CD4-positive, alpha-beta T cell (primary cell): ENCODE data around the gene NCKIPSD. TPM values are rescaled to one million over a fixed set of nuclear protein-coding genes. Genes with fewer than 3 reads are reported as not detected.

ENCODE experiments used
- ATAC-seq: fragments of 200-7000 bp; cut with Tn5 transposase; one replicate; pipeline ENCODE4 v1.10.0; 2022; ENCODE audit warnings: mild to moderate bottlenecking; ENCODE audit not compliant: poor library complexity
- CTCF ChIA-PET: fragments of 350-600 bp; sonication (Branson Sonifier 250); formaldehyde crosslinking; loops from one replicate; lab custom pipeline; 2021; ENCODE audit warnings: antibody characterized with exemption, inconsistent platforms; lab: Charles Lee
- POLR2A ChIA-PET: fragments of 350-600 bp; sonication (Branson Sonifier 250); formaldehyde crosslinking; loops from one replicate; lab custom pipeline; 2021; ENCODE audit warnings: antibody characterized with exemption, inconsistent platforms; lab: Charles Lee
- DNase-seq, 14 experiments: peaks; one replicate each; pipeline ENCODE4 v3.0.0-alpha.2; 2013 to 2020; ENCODE audit warnings: mixed read lengths in 2 of 14
- H3K27ac ChIP-seq, 2 donors: one replicate each; pipeline versions ENCODE4 v1.5.1 to v1.7.0; 2013; ENCODE audit warnings: low read length in 2 of 2, low read depth in 1 of 2, mild to moderate bottlenecking in 1 of 2
- H3K27me3 ChIP-seq, 2 experiments: 1 replicate in 1 of 2; 2 replicates in 1 of 2; pipeline versions ENCODE4 v1.6.1 to v1.7.0; 2013; ENCODE audit warnings: low read length in 2 of 2, control low read depth in 1 of 2, mild to moderate bottlenecking in 1 of 2, moderate library complexity in 1 of 2; ENCODE audit not compliant: insufficient read depth in 2 of 2, control insufficient read depth in 1 of 2
- H3K36me3 ChIP-seq: one replicate; pipeline ENCODE4 v1.6.1; 2013; ENCODE audit warnings: low read length, control low read depth; ENCODE audit not compliant: insufficient read depth
- H3K4me1 ChIP-seq: one replicate; pipeline ENCODE4 v1.6.1; 2013; ENCODE audit warnings: low read length, control low read depth; ENCODE audit not compliant: insufficient read depth
- H3K4me3 ChIP-seq: one replicate; pipeline ENCODE4 v1.5.1; 2013; ENCODE audit warnings: mild to moderate bottlenecking, low read length, moderate library complexity
- H3K9me3 ChIP-seq, 2 experiments: 1 replicate in 1 of 2; 2 replicates in 1 of 2; pipeline versions ENCODE4 v1.6.1 to v1.7.0; 2013; ENCODE audit warnings: low read length in 2 of 2, mild to moderate bottlenecking in 2 of 2, control low read depth in 1 of 2, moderate library complexity in 1 of 2; ENCODE audit not compliant: control insufficient read depth in 1 of 2, insufficient read depth in 1 of 2
- H3K27ac Mint-ChIP-seq: one replicate; pipeline ENCODE4 v1.8.0; 2020; ENCODE audit warnings: mixed read lengths
- H3K27me3 Mint-ChIP-seq: one replicate; pipeline ENCODE4 v1.8.0; 2021; ENCODE audit warnings: mixed read lengths
- H3K36me3 Mint-ChIP-seq: one replicate; pipeline ENCODE4 v1.8.0; 2021; ENCODE audit warnings: low read depth, mixed read lengths
- H3K4me1 Mint-ChIP-seq: one replicate; pipeline ENCODE4 v1.8.0; 2021; ENCODE audit warnings: low read depth, mixed read lengths
- H3K4me3 Mint-ChIP-seq: one replicate; pipeline ENCODE4 v1.8.0; 2020; ENCODE audit warnings: mild to moderate bottlenecking, mixed read lengths
- H3K9me3 Mint-ChIP-seq: one replicate; pipeline ENCODE4 v1.8.0; 2020; ENCODE audit warnings: mixed read lengths
- intact Hi-C, 2 experiments: fragments of 100-400 bp; cut with DNase I in 1 of 2; cut with micrococcal nuclease in 1 of 2; formaldehyde crosslinking; loops; one replicate each; pipeline versions ENCODE4 v1.15.1 to v1.9.0; 2023 to 2025; cut with DNase I, micrococcal nuclease
- total RNA-seq, 174 experiments: library from RNA in 2 of 174; stranded (reverse) in 2 of 174; gene quantifications; one replicate each; pipeline ENCODE4 v1.2.3 and lab custom pipeline; 2021 to 2026
- TF ChIP-seq, protein P1 (sequence below): fragments of 200-600 bp; IDR thresholded peaks from one replicate; pipeline ENCODE4 v1.8.0; 2022; ENCODE audit warnings: antibody characterized with exemption, mild to moderate bottlenecking

The NCKIPSD gene
- total RNA-seq, 2 experiments from 2014 or later = 9.7 to 10.8 TPM

DNA sequence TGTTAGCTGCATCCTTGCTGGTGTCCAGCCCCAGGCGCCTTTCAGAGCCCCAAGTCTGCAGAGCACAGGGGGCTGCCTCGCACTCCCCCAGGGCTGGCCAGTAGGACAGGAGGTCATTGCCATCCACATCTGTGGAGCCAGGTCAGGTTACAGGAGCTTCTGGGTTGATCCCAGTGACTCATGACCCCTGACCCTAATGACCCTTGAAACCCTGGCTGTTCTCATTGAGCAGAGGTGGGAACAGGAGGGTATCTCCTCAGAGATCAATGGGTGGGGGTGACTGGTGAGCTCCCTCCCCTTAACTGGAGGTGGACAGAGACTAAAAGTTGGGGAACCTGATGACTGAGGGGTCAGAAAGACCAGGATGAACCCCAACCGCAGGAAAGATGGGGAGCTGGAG, 44.3 kb downstream of the NCKIPSD start:
- peaks cover 2% of the 10 kb centered on the region for H3K4me1 ChIP-seq

DNA sequence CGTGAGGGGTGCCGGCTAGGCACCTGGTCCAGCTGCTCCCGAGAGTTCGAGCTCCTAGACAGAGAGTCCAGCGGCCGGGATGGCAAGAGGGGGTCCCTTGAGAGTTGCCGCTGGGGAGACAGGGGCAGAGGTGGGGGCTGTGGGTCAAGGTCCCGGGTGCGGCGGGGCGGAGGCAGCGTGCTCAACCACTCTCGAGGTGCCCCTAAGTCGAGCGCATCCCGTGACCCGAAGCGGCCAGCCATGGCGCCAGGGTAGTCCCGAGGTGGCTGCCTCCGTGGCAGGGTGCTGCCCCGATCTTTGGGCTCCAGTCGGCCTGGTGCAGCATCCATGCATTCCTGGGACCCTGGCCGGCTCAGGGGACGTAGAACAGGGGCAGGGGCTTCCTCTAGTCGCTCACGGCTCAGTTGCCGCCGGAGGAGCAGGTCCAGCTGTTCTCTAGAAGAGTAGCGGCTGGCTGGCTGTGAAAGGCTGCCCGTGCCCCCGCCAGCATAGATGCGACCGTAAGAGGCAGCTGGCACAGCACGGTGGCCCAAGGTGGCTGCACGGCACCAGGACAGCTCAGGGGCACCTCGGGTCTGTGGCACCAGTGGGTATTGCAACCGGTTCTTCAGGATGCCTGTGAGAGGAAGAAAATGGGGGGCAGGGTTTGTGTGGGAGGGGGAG, 45.6 kb downstream of the NCKIPSD start:
- no peak overlapping the region for H3K4me3 Mint-ChIP-seq
- H3K4me1 Mint-ChIP-seq = peaks cover 12% of the 10 kb centered on the region
- ATAC-seq = no peak
- no peaks in the 10 kb centered on the region for H3K27me3 ChIP-seq
- H3K27ac Mint-ChIP-seq = no peak overlapping the region
- H3K9me3 ChIP-seq = no peaks in the 10 kb centered on the region
- H3K9me3 Mint-ChIP-seq = no peaks in the 10 kb centered on the region
- no peak overlapping the region for H3K4me3 ChIP-seq
- DNase-seq = no peak
- peaks cover 13% of the 10 kb centered on the region for H3K4me1 ChIP-seq
- no peak overlapping the region for H3K27ac ChIP-seq
- TF ChIP-seq, protein P1, sequence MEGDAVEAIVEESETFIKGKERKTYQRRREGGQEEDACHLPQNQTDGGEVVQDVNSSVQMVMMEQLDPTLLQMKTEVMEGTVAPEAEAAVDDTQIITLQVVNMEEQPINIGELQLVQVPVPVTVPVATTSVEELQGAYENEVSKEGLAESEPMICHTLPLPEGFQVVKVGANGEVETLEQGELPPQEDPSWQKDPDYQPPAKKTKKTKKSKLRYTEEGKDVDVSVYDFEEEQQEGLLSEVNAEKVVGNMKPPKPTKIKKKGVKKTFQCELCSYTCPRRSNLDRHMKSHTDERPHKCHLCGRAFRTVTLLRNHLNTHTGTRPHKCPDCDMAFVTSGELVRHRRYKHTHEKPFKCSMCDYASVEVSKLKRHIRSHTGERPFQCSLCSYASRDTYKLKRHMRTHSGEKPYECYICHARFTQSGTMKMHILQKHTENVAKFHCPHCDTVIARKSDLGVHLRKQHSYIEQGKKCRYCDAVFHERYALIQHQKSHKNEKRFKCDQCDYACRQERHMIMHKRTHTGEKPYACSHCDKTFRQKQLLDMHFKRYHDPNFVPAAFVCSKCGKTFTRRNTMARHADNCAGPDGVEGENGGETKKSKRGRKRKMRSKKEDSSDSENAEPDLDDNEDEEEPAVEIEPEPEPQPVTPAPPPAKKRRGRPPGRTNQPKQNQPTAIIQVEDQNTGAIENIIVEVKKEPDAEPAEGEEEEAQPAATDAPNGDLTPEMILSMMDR = no peak
- intact Hi-C loops = no loop called here
- CTCF ChIA-PET = interaction anchor here (1.7 kb wide), 1 partner anchor 46 kb away, joined by 3 read pairs; the partner anchor contains the start of gene NCKIPSD
- H3K36me3 ChIP-seq = no peaks in the 10 kb centered on the region
- POLR2A ChIA-PET = no interaction called here
- no peaks in the 10 kb centered on the region for H3K36me3 Mint-ChIP-seq
- no peaks in the 10 kb centered on the region for H3K27me3 Mint-ChIP-seq

More for the DNA sequence above, 44.3 kb downstream of the NCKIPSD start:
- no peak for DNase-seq
- H3K9me3 Mint-ChIP-seq = no peaks in the 10 kb centered on the region
- ChIA-PET POLR2A (interaction anchor here (0.5 kb wide), 1 partner anchor 1355 kb away, joined by 3 read pairs; no protein-coding TSS in a partner anchor), CTCF (no interaction called here)
- intact Hi-C loops = no loop called here
- Histone ChIP-seq H3K27me3 (no peaks in the 10 kb centered on the region), H3K27ac (no peak overlapping the region), H3K4me3 (no peak overlapping the region), H3K36me3 (no peaks in the 10 kb centered on the region), H3K9me3 (no peaks in the 10 kb centered on the region)
- H3K4me1 Mint-ChIP-seq = peaks cover 6% of the 10 kb centered on the region
- H3K4me3 Mint-ChIP-seq = no peak overlapping the region
- no peak for ATAC-seq
- H3K36me3 Mint-ChIP-seq = no peaks in the 10 kb centered on the region
- no peaks in the 10 kb centered on the region for H3K27me3 Mint-ChIP-seq
- no peak overlapping the region for H3K27ac Mint-ChIP-seq
- TF ChIP-seq, protein P1 = no peak

DNA sequence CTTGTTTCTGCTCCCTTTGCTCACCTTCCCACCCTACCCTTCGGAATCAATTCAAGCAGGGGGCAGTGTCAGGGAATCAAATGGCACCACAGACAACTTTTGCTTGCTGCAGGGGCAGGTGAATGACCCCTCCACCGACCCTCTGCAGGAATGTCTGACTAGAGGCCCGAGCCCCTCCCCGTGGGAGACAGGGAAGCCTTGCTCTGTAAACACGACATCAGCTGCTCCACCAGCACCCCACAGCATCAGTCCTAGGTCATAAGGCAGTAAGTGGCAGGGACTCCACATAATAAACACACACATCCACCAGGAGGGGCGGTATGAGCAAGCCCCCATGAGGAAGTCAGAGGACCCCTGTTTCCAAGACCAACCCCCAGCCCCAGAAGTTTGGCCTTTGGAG, 48.4 kb downstream of the NCKIPSD start:
- no peaks in the 10 kb centered on the region for H3K27me3 Mint-ChIP-seq
- ChIA-PET CTCF (no interaction called here), POLR2A (no interaction called here)
- peaks cover 19% of the 10 kb centered on the region for H3K4me1 Mint-ChIP-seq
- DNase-seq = no peak
- H3K27ac Mint-ChIP-seq = no peak overlapping the region
- H3K4me3 Mint-ChIP-seq = peak overlapping the region; percentile 71
- Histone ChIP-seq H3K27me3 (no peaks in the 10 kb centered on the region), H3K4me3 (no peak overlapping the region), H3K36me3 (no peaks in the 10 kb centered on the region), H3K27ac (no peak overlapping the region), H3K4me1 (peaks cover 32% of the 10 kb centered on the region), H3K9me3 (no peaks in the 10 kb centered on the region)
- ATAC-seq = no peak
- TF ChIP-seq, protein P1 = no peak
- intact Hi-C loops = loop anchor here in 1 of 2 experiments (2.0 kb wide), 1 partner anchor 17 kb away; no protein-coding TSS in a partner anchor
- H3K9me3 Mint-ChIP-seq = no peaks in the 10 kb centered on the region
- no peaks in the 10 kb centered on the region for H3K36me3 Mint-ChIP-seq
